HL-60 (cell line): ENCODE measurements around the gene METTL25B.

Experiments used
- DNase-seq, 2 experiments: peaks; one replicate each; pipeline ENCODE4 v3.0.0-alpha.2; 2010 to 2020; ENCODE audit warnings: low read depth in 1 of 2, low spot score in 1 of 2
- H3K27ac ChIP-seq: fragments of 250-450 bp; sonication (Bioruptor Pico); replicated peaks from 2 replicates; pipeline ENCODE4 v1.5.1; 2020; ENCODE audit warnings: mild to moderate bottlenecking, moderate library complexity
- H3K27me3 ChIP-seq: fragments of 250-450 bp; sonication (Bioruptor Pico); 2 replicates; pipeline ENCODE4 v1.5.1; 2021; ENCODE audit warnings: mild to moderate bottlenecking, moderate library complexity; ENCODE audit not compliant: insufficient read depth, poor library complexity, severe bottlenecking
- H3K4me3 ChIP-seq: replicated peaks from 2 replicates; pipeline ENCODE4 v1.5.1; 2011; ENCODE audit warnings: mild to moderate bottlenecking, control low read depth, low read length; ENCODE audit not compliant: insufficient read depth
- GABPA ChIP-seq: IDR thresholded peaks from 2 replicates; pipeline ENCODE4 v1.6.1; 2012; ENCODE audit warnings: low read depth
- POLR2AphosphoS5 ChIP-seq: IDR thresholded peaks from 2 replicates; pipeline ENCODE4 v1.6.1; 2012; ENCODE audit warnings: low read depth
- SPI1 ChIP-seq: IDR thresholded peaks from 2 replicates; pipeline ENCODE4 v1.6.1; 2012; ENCODE audit warnings: low read depth, mild to moderate bottlenecking, borderline replicate concordance
- TF ChIP-seq, protein P1 (sequence below): IDR thresholded peaks from one replicate; pipeline ENCODE4 v1.5.1; 2011; ENCODE audit warnings: low read length, control low read depth, inconsistent platforms; ENCODE audit not compliant: insufficient read depth
- TF ChIP-seq, protein P2 (sequence below): IDR thresholded peaks from 2 replicates; pipeline ENCODE4 v1.6.1; 2012; ENCODE audit warnings: low read depth; ENCODE audit not compliant: insufficient replicate concordance

The METTL25B gene

DNA sequence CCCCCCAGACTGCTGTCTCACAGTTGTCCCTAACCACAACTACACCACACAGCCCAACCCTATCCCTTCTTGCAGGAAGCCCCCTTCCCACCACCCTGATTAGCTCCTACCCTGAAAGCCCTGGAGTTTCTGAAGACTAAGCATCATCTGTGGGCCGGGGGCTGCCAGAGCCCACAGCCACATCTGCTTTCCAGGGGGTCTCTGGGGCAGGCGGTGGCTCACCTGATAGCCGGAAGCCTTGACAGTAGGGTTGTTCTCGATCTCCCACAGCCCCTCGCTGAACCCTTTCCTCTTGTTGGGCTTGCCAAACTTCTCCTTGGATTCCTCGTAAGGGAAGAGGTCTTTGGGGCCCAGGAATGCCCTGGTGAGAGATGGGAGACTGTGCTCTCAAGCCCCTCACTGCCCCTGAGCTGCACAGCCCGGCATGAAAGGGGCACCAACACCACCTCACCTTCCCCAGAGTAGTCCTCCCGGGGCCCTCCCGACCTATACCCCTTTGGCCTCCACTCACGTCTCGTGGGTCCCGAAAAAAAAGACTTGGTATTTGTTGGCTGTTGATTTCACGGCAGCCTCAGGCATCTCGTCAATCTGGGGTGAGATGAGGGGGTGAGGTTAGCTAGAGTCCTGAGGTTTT, 16.6 kb downstream of the METTL25B start:
- DNase-seq = no peak
- Histone ChIP-seq H3K27ac (peak overlapping the region; percentile 28), H3K4me3 (no peak overlapping the region), H3K27me3 (no peaks in the 10 kb centered on the region)
- TF ChIP-seq GABPA (no peak), POLR2AphosphoS5 (no peak), SPI1 (no peak)
- TF ChIP-seq, protein P1, sequence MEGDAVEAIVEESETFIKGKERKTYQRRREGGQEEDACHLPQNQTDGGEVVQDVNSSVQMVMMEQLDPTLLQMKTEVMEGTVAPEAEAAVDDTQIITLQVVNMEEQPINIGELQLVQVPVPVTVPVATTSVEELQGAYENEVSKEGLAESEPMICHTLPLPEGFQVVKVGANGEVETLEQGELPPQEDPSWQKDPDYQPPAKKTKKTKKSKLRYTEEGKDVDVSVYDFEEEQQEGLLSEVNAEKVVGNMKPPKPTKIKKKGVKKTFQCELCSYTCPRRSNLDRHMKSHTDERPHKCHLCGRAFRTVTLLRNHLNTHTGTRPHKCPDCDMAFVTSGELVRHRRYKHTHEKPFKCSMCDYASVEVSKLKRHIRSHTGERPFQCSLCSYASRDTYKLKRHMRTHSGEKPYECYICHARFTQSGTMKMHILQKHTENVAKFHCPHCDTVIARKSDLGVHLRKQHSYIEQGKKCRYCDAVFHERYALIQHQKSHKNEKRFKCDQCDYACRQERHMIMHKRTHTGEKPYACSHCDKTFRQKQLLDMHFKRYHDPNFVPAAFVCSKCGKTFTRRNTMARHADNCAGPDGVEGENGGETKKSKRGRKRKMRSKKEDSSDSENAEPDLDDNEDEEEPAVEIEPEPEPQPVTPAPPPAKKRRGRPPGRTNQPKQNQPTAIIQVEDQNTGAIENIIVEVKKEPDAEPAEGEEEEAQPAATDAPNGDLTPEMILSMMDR = no peak
- TF ChIP-seq, protein P2, sequence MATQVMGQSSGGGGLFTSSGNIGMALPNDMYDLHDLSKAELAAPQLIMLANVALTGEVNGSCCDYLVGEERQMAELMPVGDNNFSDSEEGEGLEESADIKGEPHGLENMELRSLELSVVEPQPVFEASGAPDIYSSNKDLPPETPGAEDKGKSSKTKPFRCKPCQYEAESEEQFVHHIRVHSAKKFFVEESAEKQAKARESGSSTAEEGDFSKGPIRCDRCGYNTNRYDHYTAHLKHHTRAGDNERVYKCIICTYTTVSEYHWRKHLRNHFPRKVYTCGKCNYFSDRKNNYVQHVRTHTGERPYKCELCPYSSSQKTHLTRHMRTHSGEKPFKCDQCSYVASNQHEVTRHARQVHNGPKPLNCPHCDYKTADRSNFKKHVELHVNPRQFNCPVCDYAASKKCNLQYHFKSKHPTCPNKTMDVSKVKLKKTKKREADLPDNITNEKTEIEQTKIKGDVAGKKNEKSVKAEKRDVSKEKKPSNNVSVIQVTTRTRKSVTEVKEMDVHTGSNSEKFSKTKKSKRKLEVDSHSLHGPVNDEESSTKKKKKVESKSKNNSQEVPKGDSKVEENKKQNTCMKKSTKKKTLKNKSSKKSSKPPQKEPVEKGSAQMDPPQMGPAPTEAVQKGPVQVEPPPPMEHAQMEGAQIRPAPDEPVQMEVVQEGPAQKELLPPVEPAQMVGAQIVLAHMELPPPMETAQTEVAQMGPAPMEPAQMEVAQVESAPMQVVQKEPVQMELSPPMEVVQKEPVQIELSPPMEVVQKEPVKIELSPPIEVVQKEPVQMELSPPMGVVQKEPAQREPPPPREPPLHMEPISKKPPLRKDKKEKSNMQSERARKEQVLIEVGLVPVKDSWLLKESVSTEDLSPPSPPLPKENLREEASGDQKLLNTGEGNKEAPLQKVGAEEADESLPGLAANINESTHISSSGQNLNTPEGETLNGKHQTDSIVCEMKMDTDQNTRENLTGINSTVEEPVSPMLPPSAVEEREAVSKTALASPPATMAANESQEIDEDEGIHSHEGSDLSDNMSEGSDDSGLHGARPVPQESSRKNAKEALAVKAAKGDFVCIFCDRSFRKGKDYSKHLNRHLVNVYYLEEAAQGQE = no peak

DNA sequence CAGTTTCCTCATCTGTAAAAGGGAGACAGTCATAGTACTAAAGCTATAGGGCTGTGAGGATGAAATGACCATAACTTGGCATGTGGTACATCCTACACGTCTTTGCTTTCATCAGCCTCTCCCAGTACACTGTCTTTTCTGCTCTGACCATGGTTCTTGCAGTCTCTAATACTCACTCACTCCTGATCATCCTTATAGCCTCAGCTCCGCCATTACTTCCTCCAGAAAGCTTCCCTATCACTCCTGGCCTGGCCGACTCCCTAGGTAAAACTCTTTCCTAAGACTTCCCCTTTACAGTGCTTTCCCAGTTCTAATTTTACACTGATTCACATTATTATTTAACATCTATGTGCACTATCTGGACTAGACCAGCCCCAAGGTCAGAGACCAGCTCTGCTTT, 17.6 kb downstream of the METTL25B start:
- Histone ChIP-seq H3K4me3 (no peak overlapping the region), H3K27me3 (no peaks in the 10 kb centered on the region), H3K27ac (peak overlapping the region; percentile 99)
- no peak for DNase-seq
- peak; percentile 29; the same call in 1 of the 2 replicates for TF ChIP-seq SPI1
- TF ChIP-seq, protein P1 = no peak

DNA sequence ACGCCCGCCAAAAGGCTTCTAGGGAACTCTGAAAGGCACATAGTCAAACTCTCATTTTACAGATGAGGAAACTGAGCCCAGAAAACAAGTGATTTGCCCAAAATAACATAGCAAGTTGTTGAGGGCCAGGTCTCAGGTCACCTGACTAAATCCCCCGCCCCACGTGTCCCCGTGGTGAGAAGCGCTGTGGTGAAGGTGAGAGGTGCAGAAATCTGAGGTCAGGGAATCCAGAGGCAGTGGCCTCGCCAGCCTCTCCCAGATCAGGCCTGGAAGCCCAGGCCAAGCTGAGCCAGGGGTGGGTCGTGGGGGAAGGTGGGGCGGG, 18.1 kb downstream of the METTL25B start:
- no peak for DNase-seq
- peak overlapping the region; percentile 99 for H3K27ac ChIP-seq
- H3K4me3 ChIP-seq = no peak overlapping the region
- no peaks in the 10 kb centered on the region for H3K27me3 ChIP-seq
- TF ChIP-seq POLR2AphosphoS5 = no peak
- TF ChIP-seq, protein P2 = no peak
- TF ChIP-seq, protein P1 = no peak
- TF ChIP-seq SPI1 = no peak
- no peak for TF ChIP-seq GABPA
